OCI-LY1 (cell line): Measurements from ENCODE around the gene AZU1.
A peak's percentile ranks its signal among the peaks of the same experiment; 100 is the strongest.

Experiments
- H2AFZ ChIP-seq: fragments of 200-600 bp; sonication (generic), shearing (Covaris generic); 2 replicates; pipeline ENCODE4 v1.6.0; 2014; ENCODE audit warnings: antibody characterized with exemption, mild to moderate bottlenecking, low read length
- H3F3A ChIP-seq: fragments of 200-600 bp; sonication (generic), shearing (Covaris generic); 2 replicates; pipeline ENCODE4 v1.6.0; 2014; ENCODE audit warnings: mild to moderate bottlenecking, antibody characterized with exemption, low read length, moderate library complexity; ENCODE audit not compliant: insufficient read depth
- H3K27ac ChIP-seq: fragments of 200-600 bp; sonication (generic); 2 replicates; pipeline ENCODE4 v1.5.1; 2014; ENCODE audit warnings: low read length, mixed run types, mild to moderate bottlenecking, low read depth; ENCODE audit not compliant: poor library complexity, severe bottlenecking
- H3K27me3 ChIP-seq: fragments of 200-600 bp; sonication (generic); 2 replicates; pipeline ENCODE4 v1.6.0; 2014; ENCODE audit warnings: antibody characterized with exemption, mild to moderate bottlenecking, low read length, moderate library complexity; ENCODE audit not compliant: insufficient read depth
- H3K36me3 ChIP-seq: fragments of 200-600 bp; sonication (generic); 2 replicates; pipeline ENCODE4 v1.6.1; 2014; ENCODE audit warnings: mild to moderate bottlenecking, antibody characterized with exemption, low read length, moderate library complexity, mixed read lengths; ENCODE audit not compliant: insufficient read depth
- H3K4me1 ChIP-seq: fragments of 200-600 bp; sonication (generic); 2 replicates; pipeline ENCODE4 v1.5.1; 2014; ENCODE audit warnings: mild to moderate bottlenecking, low read length, moderate library complexity; ENCODE audit not compliant: insufficient read depth, severe bottlenecking
- H3K4me2 ChIP-seq: fragments of 200-600 bp; sonication (generic), shearing (Covaris generic); 2 replicates; pipeline ENCODE4 v1.6.1; 2014; ENCODE audit warnings: low read length
- H3K4me3 ChIP-seq: fragments of 200-600 bp; sonication (generic); 2 replicates; pipeline ENCODE4 v1.5.1; 2014; ENCODE audit warnings: low read length, low read depth, mild to moderate bottlenecking, mixed read lengths; ENCODE audit not compliant: poor library complexity, severe bottlenecking
- H3K79me2 ChIP-seq: fragments of 200-600 bp; shearing (Covaris generic); 2 replicates; pipeline ENCODE4 v1.6.1; 2016; ENCODE audit warnings: mixed run types, low read length, mixed read lengths; ENCODE audit not compliant: insufficient read depth
- H3K9ac ChIP-seq: fragments of 200-600 bp; sonication (generic), shearing (Covaris generic); 2 replicates; pipeline ENCODE4 v1.6.1; 2014; ENCODE audit warnings: mild to moderate bottlenecking, low read length, mixed read lengths
- H3K9me2 ChIP-seq: fragments of 200-600 bp; sonication (generic), shearing (Covaris generic); 2 replicates; pipeline ENCODE4 v1.6.1; 2014; ENCODE audit warnings: low read depth, mild to moderate bottlenecking, low read length, mixed read lengths
- H3K9me3 ChIP-seq: fragments of 200-600 bp; shearing (Covaris generic); 2 replicates; pipeline ENCODE4 v1.6.1; 2014; ENCODE audit warnings: low read length, mixed read lengths
- H4K20me1 ChIP-seq: fragments of 200-600 bp; sonication (generic), shearing (Covaris generic); 2 replicates; pipeline ENCODE4 v1.6.0; 2016; ENCODE audit warnings: mild to moderate bottlenecking, low read length; ENCODE audit not compliant: insufficient read depth
- EZH2 ChIP-seq: fragments of 200-600 bp; sonication (generic), shearing (Covaris generic); IDR thresholded peaks from 2 replicates; pipeline ENCODE4 v1.8.0; 2017; ENCODE audit warnings: borderline replicate concordance, mixed run types, mild to moderate bottlenecking, antibody characterized with exemption, low read length, moderate library complexity, mixed read lengths
- TF ChIP-seq, protein P1 (sequence below): fragments of 200-600 bp; sonication (generic), shearing (Covaris generic); IDR thresholded peaks from 2 replicates; pipeline ENCODE4 v1.5.1; 2017; ENCODE audit warnings: mild to moderate bottlenecking, antibody characterized with exemption, low read length, moderate library complexity, mixed read lengths

Gene AZU1

DNA sequence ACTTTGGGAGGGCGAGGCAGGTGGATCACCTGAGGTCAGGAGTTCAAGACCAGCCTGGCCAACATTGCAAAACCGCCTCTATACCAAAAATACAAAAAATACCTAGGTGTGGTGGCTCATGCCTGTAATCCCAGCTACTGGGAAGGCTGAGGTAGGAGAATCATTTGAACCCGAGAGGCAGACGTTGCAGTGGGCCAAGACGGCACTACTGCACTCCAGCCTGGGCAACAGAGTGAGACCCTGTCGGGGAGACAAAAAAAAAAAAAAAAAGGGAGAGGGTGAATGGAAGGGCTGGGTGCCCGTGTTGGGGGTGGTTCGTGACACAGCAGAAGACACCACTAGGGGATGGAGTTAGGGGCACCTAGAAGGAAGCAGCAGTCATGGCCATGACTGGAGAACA lies 42.7 kb downstream of the AZU1 start:
- no peak overlapping the region for H3K4me2 ChIP-seq
- H3K27ac ChIP-seq, result no peak overlapping the region

DNA sequence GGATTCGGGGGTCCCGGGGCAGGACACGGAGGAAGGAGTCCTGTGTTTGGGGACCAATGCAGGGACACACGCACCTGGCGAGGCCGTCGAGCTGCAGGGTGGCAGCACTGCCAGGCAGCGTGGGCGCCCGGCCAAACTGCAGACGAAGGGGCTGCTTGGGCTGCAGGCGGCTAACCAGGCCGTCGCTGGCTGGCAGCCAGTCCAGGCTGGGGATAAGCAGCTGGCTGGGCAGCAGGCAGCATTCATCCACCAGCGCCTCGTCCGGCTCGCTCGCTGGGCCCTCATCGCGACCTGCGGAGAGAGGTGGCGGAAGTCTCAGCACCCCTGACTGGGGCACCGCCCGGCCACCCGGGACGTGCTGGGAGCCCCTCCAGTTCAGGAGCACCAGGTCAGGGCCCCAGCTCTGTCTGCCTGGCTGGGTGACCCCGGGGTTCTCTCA lies 43.3 kb downstream of the AZU1 start:
- Histone ChIP-seq H3K4me3 (no peak overlapping the region), H4K20me1 (no peaks in the 10 kb centered on the region), H3K36me3 (peaks cover 26% of the 10 kb centered on the region)

More for the DNA sequence above, 42.7 kb downstream of the AZU1 start:
- Histone ChIP-seq H3F3A (no peaks in the 10 kb centered on the region), H2AFZ (no peak overlapping the region), H3K4me1 (peaks cover 17% of the 10 kb centered on the region), H3K27me3 (no peaks in the 10 kb centered on the region), H3K9me2 (no peaks in the 10 kb centered on the region), H4K20me1 (no peaks in the 10 kb centered on the region), H3K4me3 (no peak overlapping the region), H3K79me2 (no peaks in the 10 kb centered on the region), H3K9me3 (no peaks in the 10 kb centered on the region), H3K36me3 (peaks cover 26% of the 10 kb centered on the region), H3K9ac (no peak overlapping the region)
- TF ChIP-seq, protein P1, sequence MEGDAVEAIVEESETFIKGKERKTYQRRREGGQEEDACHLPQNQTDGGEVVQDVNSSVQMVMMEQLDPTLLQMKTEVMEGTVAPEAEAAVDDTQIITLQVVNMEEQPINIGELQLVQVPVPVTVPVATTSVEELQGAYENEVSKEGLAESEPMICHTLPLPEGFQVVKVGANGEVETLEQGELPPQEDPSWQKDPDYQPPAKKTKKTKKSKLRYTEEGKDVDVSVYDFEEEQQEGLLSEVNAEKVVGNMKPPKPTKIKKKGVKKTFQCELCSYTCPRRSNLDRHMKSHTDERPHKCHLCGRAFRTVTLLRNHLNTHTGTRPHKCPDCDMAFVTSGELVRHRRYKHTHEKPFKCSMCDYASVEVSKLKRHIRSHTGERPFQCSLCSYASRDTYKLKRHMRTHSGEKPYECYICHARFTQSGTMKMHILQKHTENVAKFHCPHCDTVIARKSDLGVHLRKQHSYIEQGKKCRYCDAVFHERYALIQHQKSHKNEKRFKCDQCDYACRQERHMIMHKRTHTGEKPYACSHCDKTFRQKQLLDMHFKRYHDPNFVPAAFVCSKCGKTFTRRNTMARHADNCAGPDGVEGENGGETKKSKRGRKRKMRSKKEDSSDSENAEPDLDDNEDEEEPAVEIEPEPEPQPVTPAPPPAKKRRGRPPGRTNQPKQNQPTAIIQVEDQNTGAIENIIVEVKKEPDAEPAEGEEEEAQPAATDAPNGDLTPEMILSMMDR, result no peak
- no peak for TF ChIP-seq EZH2

DNA sequence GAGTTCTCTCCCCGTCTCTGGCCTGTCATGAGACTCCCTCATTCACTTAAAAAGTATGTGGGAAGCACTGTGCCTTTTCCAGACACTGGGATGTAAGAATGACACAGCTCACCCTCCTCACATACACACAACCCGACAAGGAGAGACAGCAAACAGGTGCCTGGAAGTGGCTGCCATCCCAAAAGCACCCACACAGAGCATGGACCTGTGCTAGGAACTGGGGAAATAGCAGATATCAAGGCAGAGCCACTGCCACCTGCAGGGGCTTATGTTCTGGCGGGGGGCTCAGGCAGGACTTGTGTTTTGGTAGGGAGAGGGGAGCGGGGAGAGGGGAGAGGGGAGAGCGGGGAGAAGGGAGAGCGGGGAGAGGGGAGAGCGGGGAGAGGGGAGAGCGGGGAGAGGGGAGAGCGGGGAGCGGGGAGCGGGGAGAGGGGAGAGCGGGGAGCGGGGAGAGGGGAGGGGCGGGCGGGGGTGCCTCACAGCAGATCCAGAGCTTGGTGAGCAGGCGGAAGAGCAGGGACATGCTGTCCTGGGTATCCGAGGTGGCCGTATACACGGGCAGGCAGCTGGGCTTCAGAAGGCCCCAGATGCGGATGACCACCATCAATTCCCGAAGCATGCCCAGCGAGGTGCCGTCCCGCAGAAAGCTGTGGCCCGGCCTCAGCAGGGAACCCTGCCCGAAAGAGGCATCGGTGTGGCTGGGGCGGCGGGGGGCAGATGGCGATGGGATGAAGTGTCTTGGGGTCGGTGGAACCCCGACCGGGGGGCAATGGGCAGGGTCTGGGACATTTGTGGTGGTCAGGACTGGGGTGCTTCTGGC lies 44.0 kb downstream of the AZU1 start:
- Histone ChIP-seq H3K36me3 (peaks cover 26% of the 10 kb centered on the region), H3K9ac (no peak overlapping the region), H3F3A (no peaks in the 10 kb centered on the region), H2AFZ (no peak overlapping the region), H3K9me2 (no peaks in the 10 kb centered on the region), H3K27me3 (no peaks in the 10 kb centered on the region), H4K20me1 (no peaks in the 10 kb centered on the region), H3K79me2 (no peaks in the 10 kb centered on the region), H3K9me3 (no peaks in the 10 kb centered on the region), H3K4me3 (no peak overlapping the region), H3K4me1 (peaks cover 17% of the 10 kb centered on the region), H3K4me2 (peak overlapping the region; percentile 72), H3K27ac (peak overlapping the region; percentile 69)
- no peak for TF ChIP-seq EZH2
- TF ChIP-seq, protein P1, result no peak

More for the DNA sequence above, 43.3 kb downstream of the AZU1 start:
- H3K9ac ChIP-seq, result no peak overlapping the region
- H3F3A ChIP-seq, result no peaks in the 10 kb centered on the region
- no peak overlapping the region for H3K4me2 ChIP-seq
- TF ChIP-seq, protein P1, result no peak
- no peak for TF ChIP-seq EZH2
- no peaks in the 10 kb centered on the region for H3K9me2 ChIP-seq
- no peak overlapping the region for H2AFZ ChIP-seq
- H3K27ac ChIP-seq, result no peak overlapping the region
- no peaks in the 10 kb centered on the region for H3K9me3 ChIP-seq
- peaks cover 17% of the 10 kb centered on the region for H3K4me1 ChIP-seq
- H3K27me3 ChIP-seq, result no peaks in the 10 kb centered on the region
- no peaks in the 10 kb centered on the region for H3K79me2 ChIP-seq
